BLaER1 (cell line): ENCODE results near the gene CACNA1C.
A peak's percentile ranks its signal among the peaks of the same experiment; 100 is the strongest.

Source experiments
- H3K27ac ChIP-seq: shearing (Covaris generic); formaldehyde crosslinking; 2 replicates; pipeline ENCODE4 v1.8.1; 2022
- H3K27me3 ChIP-seq: shearing (Covaris generic); formaldehyde crosslinking; 2 replicates; pipeline ENCODE4 v1.8.1; 2022
- H3K36me3 ChIP-seq: shearing (Covaris generic); formaldehyde crosslinking; 2 replicates; pipeline ENCODE4 v1.8.1; 2022
- H3K4me1 ChIP-seq: shearing (Covaris generic); formaldehyde crosslinking; 2 replicates; pipeline ENCODE4 v1.8.1; 2022
- H3K4me2 ChIP-seq: shearing (Covaris generic); formaldehyde crosslinking; 2 replicates; pipeline ENCODE4 v1.8.1; 2022
- H3K4me3 ChIP-seq: shearing (Covaris generic); formaldehyde crosslinking; 2 replicates; pipeline ENCODE4 v1.8.1; 2022
- H3K9ac ChIP-seq: shearing (Covaris generic); formaldehyde crosslinking; 2 replicates; pipeline ENCODE4 v1.8.1; 2022
- H3K9me3 ChIP-seq: shearing (Covaris generic); formaldehyde crosslinking; 2 replicates; pipeline ENCODE4 v1.8.1; 2022
- H4K20me1 ChIP-seq: shearing (Covaris generic); formaldehyde crosslinking; 2 replicates; pipeline ENCODE4 v1.8.1; 2022
- Cebpa-rat ChIP-seq: shearing (Covaris generic); IDR thresholded peaks from 2 replicates; pipeline ENCODE4 v1.8.1; 2022

Gene CACNA1C

GRCh38 chr12:2304223-2304622, 251.4 kb downstream of the CACNA1C start:
- no peak overlapping the region for H3K4me3 ChIP-seq
- H3K9me3 ChIP-seq, result peaks cover 6% of the 10 kb centered on the region; the same call in 1 of the 2 replicates
- H4K20me1 ChIP-seq, result no peaks in the 10 kb centered on the region
- no peaks in the 10 kb centered on the region for H3K36me3 ChIP-seq
- no peak for TF ChIP-seq Cebpa-rat
- H3K9ac ChIP-seq, result peak overlapping the region; percentile 52; the same call in 1 of the 2 replicates
- H3K27ac ChIP-seq, result peak overlapping the region; percentile 69
- peaks cover 87% of the 10 kb centered on the region for H3K4me1 ChIP-seq
- H3K27me3 ChIP-seq, result no peaks in the 10 kb centered on the region
- peak overlapping the region; percentile 85 for H3K4me2 ChIP-seq

GRCh38 chr12:2306012-2306411, 253.2 kb downstream of the CACNA1C start:
- TF ChIP-seq Cebpa-rat, result no peak
- H3K27ac ChIP-seq, result peak overlapping the region; percentile 69

GRCh38 chr12:2306735-2307134, 253.9 kb downstream of the CACNA1C start:
- Histone ChIP-seq H3K4me2 (peak overlapping the region; percentile 85), H3K27ac (peak overlapping the region; percentile 69), H4K20me1 (no peaks in the 10 kb centered on the region), H3K36me3 (no peaks in the 10 kb centered on the region), H3K9ac (peak overlapping the region; percentile 56), H3K4me3 (no peak overlapping the region), H3K9me3 (peaks cover 6% of the 10 kb centered on the region; the same call in 1 of the 2 replicates), H3K4me1 (peaks cover 75% of the 10 kb centered on the region), H3K27me3 (no peaks in the 10 kb centered on the region)
- no peak for TF ChIP-seq Cebpa-rat

More at GRCh38 chr12:2306012-2306411, 253.2 kb downstream of the CACNA1C start:
- Histone ChIP-seq H4K20me1 (no peaks in the 10 kb centered on the region), H3K9ac (peak overlapping the region; percentile 56), H3K4me3 (no peak overlapping the region), H3K4me1 (peaks cover 82% of the 10 kb centered on the region), H3K9me3 (peaks cover 6% of the 10 kb centered on the region; the same call in 1 of the 2 replicates), H3K27me3 (no peaks in the 10 kb centered on the region), H3K36me3 (no peaks in the 10 kb centered on the region), H3K4me2 (peak overlapping the region; percentile 85)

GRCh38 chr12:2307550-2307949, 254.8 kb downstream of the CACNA1C start:
- H3K27me3 ChIP-seq, result no peaks in the 10 kb centered on the region
- peak overlapping the region; percentile 85 for H3K4me2 ChIP-seq
- H3K9me3 ChIP-seq, result peaks cover 6% of the 10 kb centered on the region; the same call in 1 of the 2 replicates
- H3K4me1 ChIP-seq, result peaks cover 67% of the 10 kb centered on the region
- no peaks in the 10 kb centered on the region for H4K20me1 ChIP-seq
- H3K36me3 ChIP-seq, result no peaks in the 10 kb centered on the region
- no peak overlapping the region for H3K4me3 ChIP-seq
- no peak overlapping the region for H3K9ac ChIP-seq
- peak overlapping the region; percentile 69; the same call in 1 of the 2 replicates for H3K27ac ChIP-seq
- no peak for TF ChIP-seq Cebpa-rat

- Histone ChIP-seq H3K4me2 (peak overlapping the region; percentile 63), H3K36me3 (no peaks in the 10 kb centered on the region), H3K4me1 (peaks cover 46% of the 10 kb centered on the region), H3K9me3 (peaks cover 6% of the 10 kb centered on the region; the same call in 1 of the 2 replicates), H3K9ac (no peak overlapping the region), H3K27me3 (no peaks in the 10 kb centered on the region), H3K4me3 (no peak overlapping the region), H3K27ac (0 out of 2 replicates have a peak overlapping the region, but pooled peaks have one; percentile 16), H4K20me1 (no peaks in the 10 kb centered on the region)
- no peak for TF ChIP-seq Cebpa-rat
Measured at GRCh38 chr12:2309647-2310046, 256.9 kb downstream of the CACNA1C start.

- no peak overlapping the region for H3K9ac ChIP-seq
- no peak overlapping the region for H3K4me3 ChIP-seq
- H3K4me1 ChIP-seq, result peaks cover 31% of the 10 kb centered on the region
- H3K27ac ChIP-seq, result no peak overlapping the region
- no peak for TF ChIP-seq Cebpa-rat
- H3K9me3 ChIP-seq, result peaks cover 6% of the 10 kb centered on the region; the same call in 1 of the 2 replicates
- no peaks in the 10 kb centered on the region for H4K20me1 ChIP-seq
- no peak overlapping the region for H3K4me2 ChIP-seq
- H3K27me3 ChIP-seq, result no peaks in the 10 kb centered on the region
- no peaks in the 10 kb centered on the region for H3K36me3 ChIP-seq
Measured at GRCh38 chr12:2311020-2311778, 258.4 kb downstream of the CACNA1C start.

- no peak overlapping the region for H3K27ac ChIP-seq
- no peak overlapping the region for H3K9ac ChIP-seq
Measured at GRCh38 chr12:2312175-2312574, 259.4 kb downstream of the CACNA1C start.

GRCh38 chr12:2312770-2313169, 260.0 kb downstream of the CACNA1C start:
- Histone ChIP-seq H3K4me2 (no peak overlapping the region), H3K27ac (no peak overlapping the region), H3K36me3 (no peaks in the 10 kb centered on the region), H3K27me3 (no peaks in the 10 kb centered on the region), H3K9me3 (peaks cover 6% of the 10 kb centered on the region; the same call in 1 of the 2 replicates), H3K9ac (no peak overlapping the region), H4K20me1 (no peaks in the 10 kb centered on the region), H3K4me1 (peaks cover 15% of the 10 kb centered on the region), H3K4me3 (no peak overlapping the region)
- TF ChIP-seq Cebpa-rat, result no peak

More at GRCh38 chr12:2312175-2312574, 259.4 kb downstream of the CACNA1C start:
- Histone ChIP-seq H3K36me3 (no peaks in the 10 kb centered on the region), H3K27me3 (no peaks in the 10 kb centered on the region), H3K4me3 (no peak overlapping the region), H3K9me3 (peaks cover 6% of the 10 kb centered on the region; the same call in 1 of the 2 replicates), H3K4me1 (peaks cover 21% of the 10 kb centered on the region), H4K20me1 (no peaks in the 10 kb centered on the region), H3K4me2 (no peak overlapping the region)
- TF ChIP-seq Cebpa-rat, result no peak

GRCh38 chr12:2314492-2314891, 261.7 kb downstream of the CACNA1C start:
- Histone ChIP-seq H3K27me3 (no peaks in the 10 kb centered on the region), H3K27ac (no peak overlapping the region), H3K4me2 (no peak overlapping the region), H3K9ac (no peak overlapping the region), H3K4me3 (no peak overlapping the region), H4K20me1 (no peaks in the 10 kb centered on the region), H3K4me1 (peaks cover 20% of the 10 kb centered on the region), H3K9me3 (no peaks in the 10 kb centered on the region), H3K36me3 (no peaks in the 10 kb centered on the region)
- no peak for TF ChIP-seq Cebpa-rat

GRCh38 chr12:2317772-2318171, 265.0 kb downstream of the CACNA1C start:
- peaks cover 41% of the 10 kb centered on the region for H3K4me1 ChIP-seq
- no peak overlapping the region for H3K4me3 ChIP-seq
- no peak overlapping the region for H3K4me2 ChIP-seq
- no peak overlapping the region for H3K9ac ChIP-seq
- H4K20me1 ChIP-seq, result no peaks in the 10 kb centered on the region
- no peaks in the 10 kb centered on the region for H3K27me3 ChIP-seq
- no peak for TF ChIP-seq Cebpa-rat
- H3K9me3 ChIP-seq, result no peaks in the 10 kb centered on the region
- H3K27ac ChIP-seq, result no peak overlapping the region
- no peaks in the 10 kb centered on the region for H3K36me3 ChIP-seq
